Stimulated activated CD4-positive, alpha-beta T cell treated with anti-CD3 and anti-CD28 coated beads, Interleukin-12 subunit alpha, Interleukin-12 subunit beta, amount 100 ng/mL, for 48 hours (primary cell): ENCODE measurements around the gene ACRBP.

Experiments used
- DNase-seq, 3 donors: peaks; one replicate each; pipeline ENCODE4 v3.0.0-alpha.2; 2020; ENCODE audit warnings: low read depth in 2 of 3, low spot score in 1 of 3

Gene ACRBP

GRCh38 chr12:6650832-6651231 is 3.6 kb upstream of the ACRBP start:
- no peak for DNase-seq

GRCh38 chr12:6646276-6647082 is 753 bp downstream of the ACRBP start:
- DNase-seq, result no peak

GRCh38 chr12:6644903-6645302 is 2.3 kb downstream of the ACRBP start:
- DNase-seq, result no peak

GRCh38 chr12:6644257-6644596 is 3.0 kb downstream of the ACRBP start:
- no peak for DNase-seq

GRCh38 chr12:6643569-6644256 is 3.5 kb downstream of the ACRBP start:
- no peak for DNase-seq

- DNase-seq, result no peak
These were observed 6.1 kb downstream of the ACRBP start for GRCh38 chr12:6641131-6641530.

- DNase-seq, result no peak
These were observed 6.7 kb downstream of the ACRBP start for GRCh38 chr12:6640497-6640896.

- no peak for DNase-seq
These were observed 8.0 kb downstream of the ACRBP start for GRCh38 chr12:6639151-6639801.

- DNase-seq, result no peak
These were observed 8.9 kb downstream of the ACRBP start for GRCh38 chr12:6638305-6638704.

- DNase-seq, result no peak
These were observed 11.2 kb downstream of the ACRBP start, which contains the start of gene LPAR5 for GRCh38 chr12:6635856-6636531. Gene LPAR5, minus strand, starts transcription at chr12:6635959. Its CDS starts 14,711 bp downstream, at chr12:6621248.

- DNase-seq, result peak in 1 of 3 donors; percentile 44
These were observed 11.8 kb downstream of the ACRBP start for GRCh38 chr12:6635375-6635855.

- DNase-seq, result no peak
These were observed 14.9 kb downstream of the ACRBP start for GRCh38 chr12:6632026-6632983.

GRCh38 chr12:6631549-6631961 is 15.7 kb downstream of the ACRBP start:
- no peak for DNase-seq

GRCh38 chr12:6630736-6631135 is 16.5 kb downstream of the ACRBP start:
- no peak for DNase-seq

- no peak for DNase-seq
These were observed 19.6 kb downstream of the ACRBP start for GRCh38 chr12:6627616-6628015.

GRCh38 chr12:6626654-6627283 is 20.5 kb downstream of the ACRBP start:
- DNase-seq, result no peak

GRCh38 chr12:6620885-6621274 is 26.4 kb downstream of the ACRBP start:
- no peak for DNase-seq

GRCh38 chr12:6620137-6620884 is 26.9 kb downstream of the ACRBP start:
- peak in 1 of 3 donors; percentile 34 for DNase-seq
